Stimulated activated CD4-positive, alpha-beta T cell treated with anti-CD3 and anti-CD28 coated beads, Interleukin-1b, Interleukin-23, amount 100 ng/mL, for 4 hours (primary cell): ENCODE results near the gene LRRC4C.

Experiments
- DNase-seq, 2 donors: peaks; one replicate each; pipeline ENCODE4 v3.0.0-alpha.2; 2020; ENCODE audit warnings: low read depth in 2 of 2

LRRC4C gene

DNA sequence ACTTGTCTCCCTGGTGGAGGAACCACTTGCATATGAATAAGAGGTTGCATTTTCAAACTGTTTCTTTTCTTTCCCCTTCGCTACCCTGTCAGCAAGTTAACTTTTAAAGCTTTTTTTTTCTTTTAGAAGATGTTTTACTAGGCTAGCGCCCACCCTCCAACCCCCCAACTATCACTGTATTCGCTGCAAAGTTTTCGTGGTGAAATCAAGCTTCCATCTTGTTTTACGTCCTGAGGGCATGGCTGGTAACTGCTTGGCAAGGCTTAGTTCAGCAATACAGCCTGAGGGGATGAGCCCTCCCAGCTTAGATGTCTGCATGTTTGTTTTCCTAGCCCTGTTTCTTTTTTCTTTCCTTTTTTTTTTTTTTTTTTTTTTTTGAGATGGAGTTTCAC lies 1359.3 kb downstream of the LRRC4C start:
- no peak for DNase-seq

- no peak for DNase-seq
These were observed 1359.9 kb downstream of the LRRC4C start for GRCh38 chr11:40099426-40100161.

- DNase-seq, result no peak
These were observed 1364.0 kb downstream of the LRRC4C start for GRCh38 chr11:40095446-40095845.

GRCh38 chr11:40094954-40095353 lies 1364.5 kb downstream of the LRRC4C start:
- DNase-seq, result no peak

- DNase-seq, result no peak
These were observed 1379.0 kb downstream of the LRRC4C start for GRCh38 chr11:40080434-40080833.
